Raji (cell line): ENCODE data around the gene TSPAN17.

Experiments used
- POLR2A ChIP-seq: IDR thresholded peaks from 2 replicates; pipeline ENCODE4 v1.6.1; 2011; ENCODE audit warnings: low read depth, low read length, control low read depth; ENCODE audit not compliant: insufficient read depth

Gene TSPAN17

DNA sequence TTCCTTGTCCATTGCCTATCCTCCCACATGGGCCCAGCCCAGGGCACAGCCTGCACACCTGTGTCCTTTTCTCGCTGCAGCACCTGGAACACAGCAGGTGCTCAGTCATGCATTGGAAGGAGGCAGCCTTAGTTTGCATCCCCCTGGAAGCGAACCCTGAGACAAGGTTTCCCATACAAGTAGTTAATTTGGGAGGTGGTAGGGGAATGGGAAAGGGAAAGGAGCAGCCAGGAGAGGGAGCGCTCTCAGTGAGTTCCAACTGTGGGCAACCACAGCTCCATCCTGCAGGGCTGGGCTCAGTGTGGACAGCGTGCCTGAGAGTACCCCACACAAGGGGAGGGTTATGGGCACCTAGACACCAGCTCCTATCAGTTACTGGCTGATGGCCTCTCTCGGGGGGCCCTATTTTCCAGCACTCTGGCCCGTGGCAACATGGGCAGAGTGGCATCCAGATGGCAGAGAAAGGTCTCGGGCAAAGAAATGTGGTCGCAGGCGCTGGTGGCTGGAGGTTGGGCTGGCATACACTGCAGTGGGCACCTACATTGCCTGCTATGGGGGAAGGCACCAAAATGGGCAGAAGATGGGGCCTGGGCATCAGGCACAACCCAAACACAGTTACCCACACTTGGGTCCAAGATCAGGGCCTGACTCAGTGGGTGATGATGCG, 50.1 kb downstream of the TSPAN17 start:
- no peak for TF ChIP-seq POLR2A

DNA sequence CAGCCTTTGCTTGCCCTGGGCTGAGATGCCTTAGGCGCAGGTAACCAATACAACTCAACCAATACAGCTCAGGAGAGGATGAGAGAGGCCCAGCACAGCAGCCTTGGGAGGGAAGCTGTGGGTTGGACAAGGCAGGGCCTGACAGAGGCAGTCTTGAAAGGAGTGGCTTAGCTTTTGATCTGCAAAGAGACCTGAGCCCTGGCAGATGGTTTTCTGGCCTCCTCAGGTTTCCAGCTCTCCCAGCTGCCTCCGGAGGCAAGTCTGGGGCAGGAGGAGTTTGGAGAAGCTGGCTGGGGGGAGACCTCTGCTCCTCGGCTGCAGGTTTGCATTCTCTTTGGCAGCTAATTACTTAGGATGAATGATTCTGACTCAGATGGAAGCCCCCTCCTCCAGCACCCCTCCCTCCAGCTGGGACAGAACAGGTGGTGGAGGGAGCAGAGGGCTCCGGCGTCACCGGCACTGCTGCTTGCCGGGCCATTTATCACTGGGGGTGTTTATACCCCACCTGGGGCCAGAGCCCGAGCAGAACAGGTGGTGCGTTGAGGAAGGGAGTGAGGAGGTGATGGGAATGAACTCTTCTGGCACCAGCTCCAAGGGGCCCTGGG, 50.8 kb downstream of the TSPAN17 start:
- TF ChIP-seq POLR2A, result no peak

DNA sequence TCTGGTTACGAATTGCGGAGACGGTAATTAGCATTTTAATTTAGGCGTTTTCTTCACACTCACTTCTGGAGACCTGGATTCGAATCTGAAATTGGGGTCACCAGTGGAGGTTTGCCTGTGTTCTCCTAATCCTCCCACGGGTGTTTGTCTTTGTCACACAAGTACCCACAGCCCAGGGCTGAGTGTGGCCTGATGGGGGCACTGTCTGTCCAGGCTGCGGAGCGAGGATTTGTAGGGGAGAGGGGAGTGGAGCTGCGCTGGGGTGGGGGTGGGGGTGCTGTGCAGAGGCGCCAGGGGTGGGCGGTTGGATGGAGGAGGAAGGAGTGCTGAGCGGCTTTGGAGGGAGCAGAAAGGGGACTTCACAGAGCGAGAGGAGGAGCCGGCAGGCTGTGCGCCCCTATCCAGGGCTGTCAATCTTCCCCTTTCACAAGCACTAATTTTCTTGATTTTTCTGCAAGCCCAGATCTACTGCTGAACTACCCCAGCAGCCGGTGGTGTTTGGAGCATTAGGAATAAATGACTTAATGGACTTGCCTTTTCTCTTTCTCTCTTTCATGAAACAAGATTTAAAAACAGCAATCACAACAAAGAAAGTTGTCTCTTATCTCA, 53.1 kb downstream of the TSPAN17 start:
- no peak for TF ChIP-seq POLR2A

DNA sequence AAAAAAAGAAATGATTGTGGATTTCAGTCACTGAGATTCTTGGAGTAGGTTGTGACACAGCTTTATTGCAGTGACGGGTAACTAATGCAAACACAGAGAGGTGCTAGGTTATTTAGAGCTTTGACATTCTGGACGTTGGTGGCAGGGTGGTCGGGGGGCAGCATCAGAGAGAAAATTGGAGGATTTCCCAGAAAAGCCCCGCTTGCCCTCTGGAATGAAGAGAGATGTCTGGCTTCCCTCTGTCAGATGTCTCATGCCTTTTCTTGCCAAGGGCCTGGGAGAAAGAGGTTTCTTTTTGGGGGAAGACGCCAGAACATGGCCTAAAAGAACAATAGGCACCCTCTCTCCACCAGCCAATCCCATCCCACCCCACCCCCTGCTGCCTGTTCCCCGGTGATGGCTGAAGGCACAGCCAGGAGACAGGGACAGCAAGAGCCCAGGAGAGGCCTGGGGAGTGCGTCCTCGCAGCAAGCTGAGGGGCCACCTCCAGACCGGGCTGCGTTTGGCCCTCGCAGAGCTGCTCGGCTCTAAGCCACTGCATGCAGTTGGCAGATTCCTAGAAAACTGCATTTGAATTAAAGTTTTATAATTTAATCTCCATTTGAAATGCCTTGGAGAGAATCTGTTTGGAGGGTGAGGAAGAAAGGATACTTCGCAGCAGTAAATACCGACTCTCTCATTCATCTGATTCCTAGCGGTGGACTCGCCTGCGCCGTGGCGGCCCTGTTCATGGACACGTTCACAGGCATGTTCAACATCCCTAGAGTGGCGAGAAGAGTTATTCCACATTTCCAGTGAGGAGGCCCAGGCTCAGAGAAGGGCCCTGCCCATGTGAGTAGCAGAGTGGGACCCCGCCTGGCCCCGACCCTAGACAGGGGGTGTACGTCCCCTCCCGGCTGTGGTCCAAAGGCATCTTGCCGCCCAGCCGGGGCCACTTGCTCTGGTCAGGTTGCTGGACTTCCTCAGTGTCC, 55.7 kb downstream of the TSPAN17 start:
- no peak for TF ChIP-seq POLR2A

DNA sequence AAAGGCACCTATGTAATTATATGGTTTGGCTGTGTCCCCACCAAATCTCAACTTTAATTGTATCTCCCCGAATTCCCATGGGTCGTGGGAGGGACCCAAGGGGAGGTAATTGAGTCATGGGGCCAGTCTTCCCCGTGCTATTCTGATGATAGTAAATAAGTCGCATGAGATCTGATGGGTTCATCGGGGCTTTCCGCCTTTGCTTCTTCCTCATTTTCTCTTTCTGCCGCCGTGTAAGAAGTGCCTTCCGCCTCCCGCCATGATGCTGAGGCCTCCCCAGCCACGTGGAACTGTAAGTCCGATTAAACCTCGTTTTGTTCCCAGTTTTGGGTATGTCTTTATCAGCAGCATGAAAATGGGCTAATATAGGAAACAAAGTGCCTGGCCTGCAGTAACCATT, 56.6 kb downstream of the TSPAN17 start:
- no peak for TF ChIP-seq POLR2A

DNA sequence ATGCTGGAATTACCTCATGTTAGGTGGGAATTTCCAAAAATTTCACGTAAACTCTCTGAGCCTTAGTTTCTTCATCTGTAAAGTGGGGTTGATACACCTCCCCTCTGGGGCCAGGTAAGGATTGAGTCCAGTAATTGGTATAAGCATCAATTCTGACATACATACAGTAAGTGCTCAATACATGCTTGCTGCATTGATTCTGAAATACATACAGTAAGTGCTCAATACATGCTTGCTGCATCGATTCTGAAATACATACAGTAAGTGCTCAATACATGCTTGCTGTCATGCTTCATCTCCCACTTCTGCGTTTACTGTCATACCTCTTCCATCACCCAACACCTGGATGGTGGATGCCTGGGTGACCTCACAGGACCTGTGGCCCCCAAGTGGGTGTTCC, 57.1 kb downstream of the TSPAN17 start:
- TF ChIP-seq POLR2A, result no peak

DNA sequence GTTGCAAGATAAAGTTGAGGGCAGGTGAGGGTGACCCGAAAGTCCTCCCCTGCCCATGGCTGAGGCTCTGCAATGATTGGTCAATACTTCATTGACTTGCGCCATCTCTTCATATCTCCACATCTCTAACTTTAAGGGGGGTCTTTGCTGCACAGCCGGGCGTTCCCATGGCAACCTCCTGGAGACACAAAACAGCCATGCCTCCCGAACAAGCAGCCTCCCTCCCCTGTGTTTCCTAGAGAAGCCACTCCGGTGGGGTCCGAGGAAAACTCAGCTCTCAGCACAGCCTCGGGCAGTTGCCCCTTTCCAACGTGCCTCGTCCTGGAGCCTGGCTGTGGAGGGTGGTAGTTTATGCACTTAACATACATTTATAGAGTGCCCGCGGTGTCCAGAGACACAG, 57.5 kb downstream of the TSPAN17 start:
- no peak for TF ChIP-seq POLR2A
